Body of pancreas (tissue), 4 donors: ENCODE measurements around the gene ANKRD10.

Experiments used
- CTCF ChIP-seq, 7 experiments: fragments of 450-650 bp in 4 of 7; fragments of 200-600 bp in 3 of 7; sonication (generic) in 3 of 7; IDR thresholded peaks; one replicate each; pipeline ENCODE4 v1.5.1; 2016 to 2019; ENCODE audit warnings: antibody characterized with exemption in 7 of 7
- POLR2A ChIP-seq, 3 donors: fragments of 450-650 bp; IDR thresholded peaks; one replicate each; pipeline ENCODE4 v1.6.1; 2016; ENCODE audit warnings: antibody characterized with exemption in 3 of 3, mild to moderate bottlenecking in 2 of 3

GRCh38 chr13:110938662-110939421 lies 24.0 kb upstream of the ANKRD10 start:
- no peak for TF ChIP-seq CTCF (IDR thresholded peaks at IDR 0.05)
- no peak for TF ChIP-seq POLR2A (IDR thresholded peaks at IDR 0.05)
